HCT116 (cell line): ENCODE data around the gene KIFC3.

ENCODE experiments used
- CEBPB ChIP-seq: IDR thresholded peaks from 2 replicates; pipeline ENCODE4 v1.6.1; 2012; ENCODE audit warnings: low read depth
- CTCF ChIP-seq, 3 experiments: fragments of 200-600 bp in 1 of 3; sonication (generic) in 1 of 3; IDR thresholded peaks in 2 of 3; conservative IDR thresholded peaks in 1 of 3; 2 replicates each; pipeline ENCODE4 v1.5.1; 2012 to 2017; ENCODE audit warnings: low read depth in 2 of 3, low read length in 2 of 3, antibody characterized with exemption in 1 of 3, borderline replicate concordance in 1 of 3, control low read depth in 1 of 3, mild to moderate bottlenecking in 1 of 3, mixed read lengths in 1 of 3, mixed run types in 1 of 3, moderate library complexity in 1 of 3; ENCODE audit not compliant: insufficient read depth in 1 of 3
- EGR1 ChIP-seq: IDR thresholded peaks from 2 replicates; pipeline ENCODE4 v1.6.1; 2012; ENCODE audit warnings: low read depth
- EZH2 ChIP-seq: fragments of 200-600 bp; sonication (generic); IDR thresholded peaks from 2 replicates; pipeline ENCODE4 v1.6.1; 2017; ENCODE audit warnings: antibody characterized with exemption, mixed run types
- EZH2phosphoT487 ChIP-seq: fragments of 200-600 bp; IDR thresholded peaks from 2 replicates; pipeline ENCODE4 v1.6.1; 2018; ENCODE audit warnings: antibody characterized with exemption, borderline replicate concordance
- JUND ChIP-seq: IDR thresholded peaks from 2 replicates; pipeline ENCODE4 v1.6.1; 2012
- POLR2A ChIP-seq: IDR thresholded peaks from 2 replicates; pipeline ENCODE4 v1.7.0; 2011; ENCODE audit warnings: borderline replicate concordance; ENCODE audit not compliant: insufficient read depth, insufficient read length; ENCODE audit errors: extremely low read depth
- POLR2AphosphoS5 ChIP-seq: IDR thresholded peaks from 2 replicates; pipeline ENCODE4 v1.6.1; 2011; ENCODE audit warnings: mild to moderate bottlenecking, low read depth, low read length, moderate library complexity
- REST ChIP-seq: IDR thresholded peaks from 2 replicates; pipeline ENCODE4 v1.6.1; 2012; ENCODE audit warnings: low read depth
- SIN3A ChIP-seq: IDR thresholded peaks from 2 replicates; pipeline ENCODE4 v1.6.1; 2012; ENCODE audit warnings: low read depth
- SP1 ChIP-seq: IDR thresholded peaks from 2 replicates; pipeline ENCODE4 v1.6.1; 2012; ENCODE audit warnings: low read depth
- YY1 ChIP-seq: IDR thresholded peaks from 2 replicates; pipeline ENCODE4 v1.6.1; 2011; ENCODE audit warnings: low read length, low read depth, moderate library complexity, mild to moderate bottlenecking; ENCODE audit not compliant: insufficient replicate concordance; ENCODE audit errors: extremely low read depth
- ZBTB33 ChIP-seq: IDR thresholded peaks from 2 replicates; pipeline ENCODE4 v1.6.1; 2011; ENCODE audit warnings: mild to moderate bottlenecking, low read length, moderate library complexity; ENCODE audit not compliant: insufficient replicate concordance; ENCODE audit errors: extremely low read depth

GRCh38 chr16:57747996-57748395, 54.3 kb downstream of the KIFC3 start:
- no peak for TF ChIP-seq POLR2AphosphoS5
- no peak for TF ChIP-seq JUND
- no peak for TF ChIP-seq POLR2A
- TF ChIP-seq CEBPB, result no peak
- TF ChIP-seq CTCF (IDR thresholded peaks at IDR 0.05 in 2 of 3, conservative IDR thresholded peaks at IDR 0.05 in 1 of 3; ENCODE audit: borderline replicate concordance in 1 of 3, insufficient read depth in 1 of 3, low read depth in 2 of 3, low read length in 2 of 3), result no peak
- TF ChIP-seq SIN3A, result no peak
- TF ChIP-seq EGR1, result no peak
- no peak for TF ChIP-seq EZH2phosphoT487
- no peak for TF ChIP-seq ZBTB33
- TF ChIP-seq REST, result no peak
- no peak for TF ChIP-seq EZH2
- TF ChIP-seq YY1, result no peak
- TF ChIP-seq SP1, result no peak
